ENCODE measurements around the gene PLA2G4A. TPM values are rescaled to one million over a fixed set of nuclear protein-coding genes. Genes with fewer than 3 reads are reported as not detected.

The PLA2G4A gene
- total RNA-seq, 1 experiment from 2014 or later, result 8.6 TPM

GRCh38 chr1:186865253-186865652 lies 36.5 kb downstream of the PLA2G4A start (continued):
- TF ChIP-seq ZNF274 (IDR thresholded peaks at IDR 0.05; ENCODE audit: low read depth, low read length), result no peak
- no peak for TF ChIP-seq EZH2phosphoT487 (IDR thresholded peaks at IDR 0.05; ENCODE audit: borderline replicate concordance)
- TF ChIP-seq, protein P1, sequence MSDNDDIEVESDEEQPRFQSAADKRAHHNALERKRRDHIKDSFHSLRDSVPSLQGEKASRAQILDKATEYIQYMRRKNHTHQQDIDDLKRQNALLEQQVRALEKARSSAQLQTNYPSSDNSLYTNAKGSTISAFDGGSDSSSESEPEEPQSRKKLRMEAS (IDR thresholded peaks at IDR 0.05), result no peak
- no peak for TF ChIP-seq POLR2A (IDR thresholded peaks at IDR 0.05; ENCODE audit: borderline replicate concordance, extremely low read depth, insufficient read depth, insufficient read length)
- no peak for TF ChIP-seq SP1 (IDR thresholded peaks at IDR 0.05; ENCODE audit: low read depth)

- no peaks in the 10 kb centered on the region for H3K9me3 ChIP-seq (ENCODE audit: control insufficient read depth in 1 of 2, insufficient read depth in 1 of 2, low read depth in 1 of 2, low read length in 2 of 2)
- H4K20me1 ChIP-seq (ENCODE audit: insufficient read depth), result no peaks in the 10 kb centered on the region
- intact Hi-C loops (cut with micrococcal nuclease), result no loop called here
- H3K9me2 ChIP-seq (ENCODE audit: insufficient read depth), result no peaks in the 10 kb centered on the region
- TF ChIP-seq FOSL1 (IDR thresholded peaks at IDR 0.05; ENCODE audit: low read depth) (no peak), CBX3 (IDR thresholded peaks at IDR 0.05; ENCODE audit: low read depth) (no peak), TCF7L2 (IDR thresholded peaks at IDR 0.05; ENCODE audit: borderline replicate concordance, extremely low read depth, insufficient read depth, insufficient read length) (no peak), POLR2A (IDR thresholded peaks at IDR 0.05; ENCODE audit: borderline replicate concordance, extremely low read depth, insufficient read depth, insufficient read length) (no peak), ZNF274 (IDR thresholded peaks at IDR 0.05; ENCODE audit: low read depth, low read length) (no peak), ELF1 (IDR thresholded peaks at IDR 0.05; ENCODE audit: borderline replicate concordance, low read depth) (no peak), YY1 (IDR thresholded peaks at IDR 0.05; ENCODE audit: extremely low read depth, insufficient replicate concordance, low read depth, low read length) (no peak)
- TF ChIP-seq, protein P1 (IDR thresholded peaks at IDR 0.05), result no peak
- ChIA-PET CTCF (no interaction called here), POLR2A (no interaction called here), RAD21 (ENCODE audit: low non-redundant PET in 1 of 2, low total read pairs in 2 of 2, uncharacterized antibody in 2 of 2, unreplicated experiment in 2 of 2) (no interaction called here)
- no peaks in the 10 kb centered on the region for H3K79me2 ChIP-seq (ENCODE audit: insufficient read depth, low read length)
- ATAC-seq (no peak), DNase-seq (ENCODE audit: low read depth, low spot score) (no peak)
- H3K27ac ChIP-seq (ENCODE audit: low read depth, low read length), result no peak overlapping the region
- H2AFZ ChIP-seq (ENCODE audit: low read depth, low read length, poor library complexity, severe bottlenecking), result no peak overlapping the region
- no TSS peak for BruUV-seq (replicated peaks)
- H3K36me3 ChIP-seq (ENCODE audit: control insufficient read depth in 1 of 2, insufficient read depth in 2 of 2, low read length in 2 of 2), result no peaks in the 10 kb centered on the region
- H3K9ac ChIP-seq (ENCODE audit: low read length), result no peak overlapping the region
- H3K4me1 ChIP-seq (ENCODE audit: control insufficient read depth in 1 of 2, insufficient read depth in 2 of 2, low read length in 2 of 2), result no peaks in the 10 kb centered on the region
- H3K27me3 ChIP-seq (ENCODE audit: insufficient read depth, low read length), result no peaks in the 10 kb centered on the region
- H3K4me3 ChIP-seq (replicated peaks in 1 of 2; ENCODE audit: low read depth in 1 of 2, low read length in 2 of 2), result no peak overlapping the region
- H3K4me2 ChIP-seq (ENCODE audit: low read length), result no peak overlapping the region
Observed at GRCh38 chr1:186865857-186866256, 37.1 kb downstream of the PLA2G4A start.
